K562 (cell line): ENCODE results near the gene GTSE1. TPM values are rescaled to one million over a fixed set of nuclear protein-coding genes. Genes with fewer than 3 reads are reported as not detected.

Source experiments
- ATF2 ChIP-seq: sonication (generic); formaldehyde crosslinking; IDR thresholded peaks from 2 replicates; pipeline ENCODE4 v1.8.1; 2022; ENCODE audit warnings: missing genetic modification reagents
- CEBPB ChIP-seq: fragments of 450-650 bp; IDR thresholded peaks from 2 replicates; pipeline ENCODE4 v1.6.1; 2016; ENCODE audit warnings: missing genetic modification characterization, missing compliant biosample characterization
- ELK3 ChIP-seq: fragments of 450-650 bp; formaldehyde crosslinking; IDR thresholded peaks from 2 replicates; pipeline ENCODE4 v1.4.0; 2020; ENCODE audit warnings: mild to moderate bottlenecking
- GTF2F1 ChIP-seq: IDR thresholded peaks from 2 replicates; pipeline ENCODE4 v1.6.1; 2011; ENCODE audit warnings: low read depth, low read length, improper control_type of control experiment
- HNRNPK ChIP-seq: fragments of 200-400 bp; formaldehyde crosslinking; IDR thresholded peaks from one replicate; pipeline ENCODE4 v1.6.1; 2018; ENCODE audit warnings: mild to moderate bottlenecking, low read depth, low read length; ENCODE audit not compliant: poor library complexity, severe bottlenecking
- IFI16 ChIP-seq: fragments of 250-450 bp; sonication (Bioruptor Pico); IDR thresholded peaks from 2 replicates; pipeline ENCODE4 v2.1.2; 2022; ENCODE audit warnings: mild to moderate bottlenecking, inconsistent platforms
- KDM5B ChIP-seq: fragments of 200-600 bp; sonication (generic); IDR thresholded peaks from 2 replicates; pipeline ENCODE4 v1.6.1; 2012; ENCODE audit warnings: low read depth, mild to moderate bottlenecking, moderate library complexity, low read length, control low read depth, inconsistent platforms; ENCODE audit not compliant: insufficient replicate concordance
- NELFE ChIP-seq: IDR thresholded peaks from 2 replicates; pipeline ENCODE4 v1.6.1; 2011; ENCODE audit warnings: mild to moderate bottlenecking; ENCODE audit not compliant: insufficient read depth, insufficient read length
- OTX1 ChIP-seq: fragments of 450-650 bp; formaldehyde crosslinking; IDR thresholded peaks from 2 replicates; pipeline ENCODE4 v1.4.0; 2022; ENCODE audit warnings: mild to moderate bottlenecking
- PCBP2 ChIP-seq: fragments of 200-400 bp; formaldehyde crosslinking; IDR thresholded peaks from 2 replicates; pipeline ENCODE4 v1.6.1; 2018; ENCODE audit warnings: low read length, low read depth, mild to moderate bottlenecking, moderate library complexity; ENCODE audit not compliant: poor library complexity, severe bottlenecking
- RBFOX2 ChIP-seq: fragments of 200-400 bp; formaldehyde crosslinking; IDR thresholded peaks from 2 replicates; pipeline ENCODE4 v1.6.1; 2017; ENCODE audit warnings: low read depth, mild to moderate bottlenecking, low read length, moderate library complexity
- RHOXF2B ChIP-seq: fragments of 250-450 bp; sonication (Bioruptor Pico); conservative IDR thresholded peaks from 2 replicates; pipeline ENCODE4 v1.5.1; 2021
- SAP30 ChIP-seq: fragments of 200-600 bp; sonication (generic); IDR thresholded peaks from 2 replicates; pipeline ENCODE4 v1.6.1; 2012; ENCODE audit warnings: borderline replicate concordance, low read depth, mild to moderate bottlenecking, moderate library complexity, low read length, control low read depth, inconsistent platforms; ENCODE audit not compliant: insufficient read depth, poor library complexity, severe bottlenecking
- SMAD3 ChIP-seq: fragments of 450-650 bp; formaldehyde crosslinking; conservative IDR thresholded peaks from 2 replicates; pipeline ENCODE4 v1.4.0; 2020; ENCODE audit warnings: mild to moderate bottlenecking
- TRIM28 ChIP-seq: fragments of 450-650 bp; IDR thresholded peaks from 2 replicates; pipeline ENCODE4 v1.6.1; 2017
- XRCC3 ChIP-seq: fragments of 450-650 bp; IDR thresholded peaks from 2 replicates; pipeline ENCODE4 v1.6.1; 2017; ENCODE audit warnings: mild to moderate bottlenecking, moderate library complexity
- ZBED1 ChIP-seq: IDR thresholded peaks from 2 replicates; pipeline ENCODE4 v1.6.1; 2014
- ZBTB9 ChIP-seq: fragments of 450-650 bp; formaldehyde crosslinking; IDR thresholded peaks from 2 replicates; pipeline ENCODE4 v1.4.0; 2020; ENCODE audit warnings: mild to moderate bottlenecking, moderate library complexity
- ZFP1 ChIP-seq: fragments of 450-650 bp; formaldehyde crosslinking; IDR thresholded peaks from 2 replicates; pipeline ENCODE4 v1.4.0; 2020; ENCODE audit warnings: mild to moderate bottlenecking, mixed read lengths
- ZNF133 ChIP-seq: fragments of 250-450 bp; sonication (Bioruptor Pico); IDR thresholded peaks from 2 replicates; pipeline ENCODE4 v1.4.0; 2020; ENCODE audit warnings: mild to moderate bottlenecking
- ZNF280A ChIP-seq: fragments of 450-650 bp; IDR thresholded peaks from 2 replicates; pipeline ENCODE4 v1.6.1; 2018; ENCODE audit warnings: mild to moderate bottlenecking, low read depth; ENCODE audit not compliant: partially characterized antibody
- ZNF436 ChIP-seq: fragments of 250-450, 450-650 bp; sonication (Bioruptor Pico); formaldehyde crosslinking; IDR thresholded peaks from 2 replicates; pipeline ENCODE4 v1.7.0; 2020; ENCODE audit warnings: mild to moderate bottlenecking
- ZNF695 ChIP-seq: fragments of 450-650 bp; formaldehyde crosslinking; IDR thresholded peaks from 2 replicates; pipeline ENCODE4 v1.4.0; 2020; ENCODE audit warnings: mild to moderate bottlenecking, moderate library complexity
- ZNF76 ChIP-seq: fragments of 250-450 bp; sonication (Bioruptor Pico); IDR thresholded peaks from 2 replicates; pipeline ENCODE4 v1.4.0; 2020; ENCODE audit warnings: mild to moderate bottlenecking, moderate library complexity, borderline replicate concordance
- polyA plus RNA-seq, 8 experiments: library from polyadenylated mRNA; depleted of rRNA in 4 of 8; stranded (reverse) in 5 of 8; unstranded in 3 of 8; fragments of >200 nt; fragmentation: Nextera tagmentation in 2 of 8; fragmentation: Illumina TruSeq in 1 of 8; extraction: Ambion mirVana in 2 of 8; extraction: Trizol in 1 of 8; gene quantifications; 2 replicates each; pipeline versions ENCODE4 v1.2.1 to v1.2.3, GENCODE V29; 2011 to 2014; ENCODE audit warnings: inconsistent platforms in 1 of 8, missing spikeins in 1 of 8
- total RNA-seq, 7 experiments: library from RNA; depleted of rRNA in 6 of 7; stranded (reverse); fragments of >200 nt in 6 of 7; fragmentation: Illumina TruSeq in 2 of 7; extraction: Trizol in 2 of 7; gene quantifications; 2 replicates each; pipeline versions ENCODE4 v1.2.1 to v1.2.3, GENCODE V29; 2011 to 2021; ENCODE audit warnings: low replicate concordance in 1 of 7

GTSE1 gene
- total and polyA plus RNA-seq, 9 of the 15 experiments (the other 6 are each of a cell fraction or from before 2014, with no cell fraction given) = 2.5 to 22.5 (median 12.9) TPM

GRCh38 chr22:46296257-46297150 lies at the start of gene GTSE1 (continued):
- TF ChIP-seq ZBTB9 (CRISPR knock-in tag) = no peak
- TF ChIP-seq RBFOX2 = peak; percentile 87
- no peak for TF ChIP-seq ZFP1 (CRISPR knock-in tag)
- peak; percentile 96 for TF ChIP-seq SAP30
- TF ChIP-seq HNRNPK = no peak
- TF ChIP-seq TRIM28 = no peak
- TF ChIP-seq IFI16 (CRISPR knock-in tag) = no peak
- TF ChIP-seq OTX1 (CRISPR knock-in tag) = no peak
- TF ChIP-seq ELK3 (CRISPR knock-in tag) = no peak
- TF ChIP-seq ATF2 (CRISPR knock-in tag) = no peak
- TF ChIP-seq RHOXF2B (CRISPR knock-in tag) = no peak
- TF ChIP-seq PCBP2 = no peak
- no peak for TF ChIP-seq SMAD3 (CRISPR knock-in tag)
- TF ChIP-seq ZNF76 (CRISPR knock-in tag) = no peak
- no peak for TF ChIP-seq ZBED1
- TF ChIP-seq CEBPB (tag) = no peak
- no peak for TF ChIP-seq NELFE
- peak; percentile 48; the same call in 1 of the 2 replicates for TF ChIP-seq GTF2F1
- no peak for TF ChIP-seq KDM5B
- TF ChIP-seq ZNF436 (CRISPR knock-in tag) = no peak
- no peak for TF ChIP-seq XRCC3
- TF ChIP-seq ZNF133 (CRISPR knock-in tag) = no peak
- TF ChIP-seq ZNF695 = no peak
- TF ChIP-seq ZNF280A = no peak
